Liver (tissue), 9 donors: ENCODE data around the gene C10orf71. TPM values are rescaled to one million over a fixed set of nuclear protein-coding genes. Genes with fewer than 3 reads are reported as not detected.

ENCODE experiments used
- DNase-seq: peaks from one replicate; pipeline ENCODE4 v3.0.0-alpha.2; 2017; ENCODE audit warnings: low spot score
- H3K27ac ChIP-seq, 2 donors: one replicate each; pipeline ENCODE4 v1.7.0; 2013; ENCODE audit warnings: inconsistent platforms in 2 of 2, low read length in 2 of 2, control low read depth in 1 of 2, low read depth in 1 of 2, mild to moderate bottlenecking in 1 of 2
- H3K27me3 ChIP-seq, 4 donors: one replicate each; pipeline versions ENCODE4 v1.6.1 to v1.7.0; 2013; ENCODE audit warnings: low read length in 3 of 4, inconsistent platforms in 1 of 4, mild to moderate bottlenecking in 1 of 4, moderate library complexity in 1 of 4; ENCODE audit not compliant: control insufficient read depth in 4 of 4, insufficient read depth in 4 of 4
- H3K36me3 ChIP-seq, 4 donors: one replicate each; pipeline versions ENCODE4 v1.6.1 to v1.7.0; 2013; ENCODE audit warnings: low read length in 3 of 4, mild to moderate bottlenecking in 3 of 4, low read depth in 1 of 4, moderate library complexity in 1 of 4; ENCODE audit not compliant: control insufficient read depth in 4 of 4, insufficient read depth in 3 of 4
- H3K4me1 ChIP-seq, 4 donors: one replicate each; pipeline versions ENCODE4 v1.6.1 to v1.7.0; 2013; ENCODE audit warnings: low read length in 3 of 4, mild to moderate bottlenecking in 3 of 4, moderate library complexity in 1 of 4; ENCODE audit not compliant: control insufficient read depth in 4 of 4, insufficient read depth in 4 of 4
- H3K4me3 ChIP-seq, 3 donors: one replicate each; pipeline versions ENCODE4 v1.6.1 to v1.7.0; 2013; ENCODE audit warnings: low read length in 3 of 3, control low read depth in 1 of 3, low read depth in 1 of 3, mild to moderate bottlenecking in 1 of 3
- H3K9ac ChIP-seq, 2 donors: one replicate each; pipeline ENCODE4 v1.7.0; 2013; ENCODE audit warnings: low read length in 2 of 2, mild to moderate bottlenecking in 2 of 2, moderate library complexity in 2 of 2, control low read depth in 1 of 2, low read depth in 1 of 2
- H3K9me3 ChIP-seq, 4 donors: one replicate each; pipeline versions ENCODE4 v1.6.1 to v1.7.0; 2013; ENCODE audit warnings: low read length in 3 of 4; ENCODE audit not compliant: control insufficient read depth in 4 of 4
- ATF3 ChIP-seq: IDR thresholded peaks from 2 replicates; pipeline ENCODE4 v1.6.1; 2016; ENCODE audit warnings: antibody characterized with exemption
- CTCF ChIP-seq: fragments of 150-350 bp; IDR thresholded peaks from 2 replicates; pipeline ENCODE4 v1.5.1; 2017; ENCODE audit warnings: improper control_type of control experiment, low read depth, low read length; ENCODE audit not compliant: missing input control
- EGR1 ChIP-seq, 2 donors: IDR thresholded peaks; 2 replicates each; pipeline ENCODE4 v1.6.1; 2016 to 2018; ENCODE audit warnings: antibody characterized with exemption in 2 of 2, low read depth in 2 of 2
- FOXA1 ChIP-seq: IDR thresholded peaks from 2 replicates; pipeline ENCODE4 v1.6.1; 2016; ENCODE audit warnings: antibody characterized with exemption
- FOXA2 ChIP-seq: IDR thresholded peaks from 2 replicates; pipeline ENCODE4 v1.6.1; 2016; ENCODE audit warnings: antibody characterized with exemption
- GABPA ChIP-seq, 2 donors: IDR thresholded peaks in 1 of 2; conservative IDR thresholded peaks in 1 of 2; 2 replicates each; pipeline ENCODE4 v1.6.1; 2016; ENCODE audit warnings: antibody characterized with exemption in 2 of 2, mild to moderate bottlenecking in 1 of 2, moderate library complexity in 1 of 2
- HNF4A ChIP-seq, 2 donors: conservative IDR thresholded peaks; 2 replicates each; pipeline ENCODE4 v1.6.1; 2016; ENCODE audit warnings: antibody characterized with exemption in 2 of 2, mild to moderate bottlenecking in 2 of 2
- HNF4G ChIP-seq: IDR thresholded peaks from 2 replicates; pipeline ENCODE4 v1.6.1; 2016; ENCODE audit warnings: antibody characterized with exemption
- JUND ChIP-seq, 2 donors: IDR thresholded peaks; 2 replicates each; pipeline ENCODE4 v1.6.1; 2016; ENCODE audit warnings: antibody characterized with exemption in 2 of 2
- NR2F2 ChIP-seq: IDR thresholded peaks from 2 replicates; pipeline ENCODE4 v1.6.1; 2016; ENCODE audit warnings: antibody characterized with exemption
- RAD21 ChIP-seq, 2 donors: IDR thresholded peaks; 2 replicates each; pipeline ENCODE4 v1.6.1; 2016; ENCODE audit warnings: antibody characterized with exemption in 2 of 2, mild to moderate bottlenecking in 2 of 2
- REST ChIP-seq: IDR thresholded peaks from 2 replicates; pipeline ENCODE4 v1.6.1; 2016; ENCODE audit warnings: antibody characterized with exemption, mild to moderate bottlenecking
- RXRA ChIP-seq, 2 donors: IDR thresholded peaks; 2 replicates each; pipeline ENCODE4 v1.6.1; 2017 to 2018; ENCODE audit warnings: antibody characterized with exemption in 2 of 2, mild to moderate bottlenecking in 1 of 2
- SP1 ChIP-seq: IDR thresholded peaks from 2 replicates; pipeline ENCODE4 v1.6.1; 2018; ENCODE audit warnings: antibody characterized with exemption, mild to moderate bottlenecking
- TAF1 ChIP-seq: conservative IDR thresholded peaks from 2 replicates; pipeline ENCODE4 v1.6.1; 2016; ENCODE audit warnings: antibody characterized with exemption, mild to moderate bottlenecking
- YY1 ChIP-seq: IDR thresholded peaks from 2 replicates; pipeline ENCODE4 v1.6.1; 2016; ENCODE audit warnings: antibody characterized with exemption, mild to moderate bottlenecking
- WGBS: extraction: QIAGEN DNeasy Blood & Tissue Kit; methylation state at CpG from one replicate; pipeline ENCODE4 v1.1.7; 2013; 5-methylcytosine and 5-hydroxymethylcytosine counted together
- polyA plus RNA-seq, 2 donors: library from polyadenylated mRNA; stranded (reverse) in 1 of 2; unstranded in 1 of 2; fragments of 200-250 nt in 1 of 2; fragments of >200 nt in 1 of 2; fragmentation: Nextera tagmentation in 1 of 2; extraction: Ambion mirVana in 1 of 2; gene quantifications; one replicate each; pipeline versions ENCODE4 v1.2.1 to v1.2.3, GENCODE V29; 2013 to 2015
- total RNA-seq, 2 donors: library from RNA; depleted of rRNA; stranded (reverse); fragments of >200 nt; gene quantifications; one replicate each; pipeline ENCODE4 v1.2.3, GENCODE V29; 2014
- TF ChIP-seq, protein P1 (sequence below): IDR thresholded peaks from 2 replicates; pipeline ENCODE4 v1.6.1; 2016; ENCODE audit warnings: antibody characterized with exemption
- TF ChIP-seq, protein P2 (sequence below): IDR thresholded peaks from 2 replicates; pipeline ENCODE4 v1.6.1; 2016; ENCODE audit warnings: antibody characterized with exemption
- donor health status: healthy.
- donor health status: healthy.
- donor health status: healthy.
- donor health status: healthy.
- donor health status: healthy.

Gene C10orf71
- total and polyA plus RNA-seq, 4 donors, result 0.03 TPM; not detected in 3

DNA sequence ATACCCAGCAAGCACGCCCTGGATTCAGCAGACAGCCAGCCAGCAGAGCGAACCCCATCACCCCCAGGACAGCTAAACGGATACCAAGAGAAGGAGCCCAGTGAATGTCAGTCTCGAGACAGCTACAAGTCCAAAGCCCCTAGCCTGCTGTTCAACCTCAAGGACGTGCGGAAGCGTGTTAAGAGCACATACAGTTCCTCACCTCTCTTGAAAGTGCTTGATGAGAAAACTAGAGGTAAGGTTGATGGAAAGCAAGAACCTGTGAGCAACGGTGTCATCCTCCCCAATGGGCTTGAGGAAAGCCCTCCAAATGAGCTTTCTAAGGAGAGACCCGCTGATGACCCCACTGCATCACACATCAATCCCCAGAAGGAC is 24.9 kb downstream of the C10orf71 start (continued):
- TF ChIP-seq NR2F2, result no peak
- TF ChIP-seq RAD21 (IDR thresholded peaks at IDR 0.05), result no peak
- TF ChIP-seq HNF4G, result no peak
- TF ChIP-seq, protein P1, sequence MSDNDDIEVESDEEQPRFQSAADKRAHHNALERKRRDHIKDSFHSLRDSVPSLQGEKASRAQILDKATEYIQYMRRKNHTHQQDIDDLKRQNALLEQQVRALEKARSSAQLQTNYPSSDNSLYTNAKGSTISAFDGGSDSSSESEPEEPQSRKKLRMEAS, result no peak
- no peak for TF ChIP-seq JUND (IDR thresholded peaks at IDR 0.05)

GRCh38 chr10:49324711-49325110 is 25.7 kb downstream of the C10orf71 start:
- Histone ChIP-seq H3K27ac (no peak overlapping the region), H3K27me3 (no peaks in the 10 kb centered on the region), H3K4me3 (no peak overlapping the region), H3K9me3 (no peaks in the 10 kb centered on the region), H3K9ac (no peak overlapping the region), H3K4me1 (no peaks in the 10 kb centered on the region), H3K36me3 (no peaks in the 10 kb centered on the region)
- no peak for TF ChIP-seq YY1
- TF ChIP-seq FOXA1, result no peak
- no peak for TF ChIP-seq TAF1
- TF ChIP-seq SP1, result no peak
- TF ChIP-seq HNF4G, result no peak
- no peak for TF ChIP-seq ATF3
- TF ChIP-seq FOXA2, result no peak
- TF ChIP-seq REST, result no peak
- no peak for TF ChIP-seq CTCF
- no peak for TF ChIP-seq EGR1 (IDR thresholded peaks at IDR 0.05; ENCODE audit: low read depth in 2 of 2)
- TF ChIP-seq JUND (IDR thresholded peaks at IDR 0.05), result no peak
- no peak for TF ChIP-seq GABPA (IDR thresholded peaks at IDR 0.05 in 1 of 2, conservative IDR thresholded peaks at IDR 0.05 in 1 of 2)
- no peak for TF ChIP-seq NR2F2
- no peak for TF ChIP-seq HNF4A (conservative IDR thresholded peaks at IDR 0.05)
- 66% methylated on average over 4 of the region's 4 CpGs for WGBS
- no peak for DNase-seq

- Histone ChIP-seq H3K36me3 (no peaks in the 10 kb centered on the region), H3K9ac (no peak overlapping the region), H3K9me3 (no peaks in the 10 kb centered on the region), H3K4me1 (no peaks in the 10 kb centered on the region), H3K4me3 (no peak overlapping the region), H3K27ac (no peak overlapping the region), H3K27me3 (no peaks in the 10 kb centered on the region)
- 82% methylated on average over 20 of the region's 20 CpGs for WGBS
- DNase-seq, result no peak
- TF ChIP-seq, protein P1, result no peak
- TF ChIP-seq ATF3 (no peak), RAD21 (IDR thresholded peaks at IDR 0.05) (no peak), TAF1 (no peak), FOXA2 (no peak), YY1 (no peak), FOXA1 (no peak), HNF4G (no peak), NR2F2 (no peak), GABPA (IDR thresholded peaks at IDR 0.05 in 1 of 2, conservative IDR thresholded peaks at IDR 0.05 in 1 of 2) (no peak), RXRA (IDR thresholded peaks at IDR 0.05) (no peak), JUND (IDR thresholded peaks at IDR 0.05) (no peak), HNF4A (conservative IDR thresholded peaks at IDR 0.05) (no peak), CTCF (no peak)
- TF ChIP-seq, protein P2, sequence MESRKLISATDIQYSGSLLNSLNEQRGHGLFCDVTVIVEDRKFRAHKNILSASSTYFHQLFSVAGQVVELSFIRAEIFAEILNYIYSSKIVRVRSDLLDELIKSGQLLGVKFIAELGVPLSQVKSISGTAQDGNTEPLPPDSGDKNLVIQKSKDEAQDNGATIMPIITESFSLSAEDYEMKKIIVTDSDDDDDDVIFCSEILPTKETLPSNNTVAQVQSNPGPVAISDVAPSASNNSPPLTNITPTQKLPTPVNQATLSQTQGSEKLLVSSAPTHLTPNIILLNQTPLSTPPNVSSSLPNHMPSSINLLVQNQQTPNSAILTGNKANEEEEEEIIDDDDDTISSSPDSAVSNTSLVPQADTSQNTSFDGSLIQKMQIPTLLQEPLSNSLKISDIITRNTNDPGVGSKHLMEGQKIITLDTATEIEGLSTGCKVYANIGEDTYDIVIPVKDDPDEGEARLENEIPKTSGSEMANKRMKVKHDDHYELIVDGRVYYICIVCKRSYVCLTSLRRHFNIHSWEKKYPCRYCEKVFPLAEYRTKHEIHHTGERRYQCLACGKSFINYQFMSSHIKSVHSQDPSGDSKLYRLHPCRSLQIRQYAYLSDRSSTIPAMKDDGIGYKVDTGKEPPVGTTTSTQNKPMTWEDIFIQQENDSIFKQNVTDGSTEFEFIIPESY, result no peak
Observed at GRCh38 chr10:49325131-49325915, 26.4 kb downstream of the C10orf71 start.
